Liver (tissue), 3 donors: ENCODE results near the gene BLTP2.
"Not testable (repeated sequence)": the region's sequence is repeated elsewhere in the genome, so short reads cannot be mapped to it uniquely, and the experiment has no call there.

ENCODE experiments used
- GABPA ChIP-seq, 2 donors: IDR thresholded peaks in 1 of 2; conservative IDR thresholded peaks in 1 of 2; 2 replicates each; pipeline ENCODE4 v1.6.1; 2016; ENCODE audit warnings: antibody characterized with exemption in 2 of 2, mild to moderate bottlenecking in 1 of 2, moderate library complexity in 1 of 2
- TAF1 ChIP-seq: conservative IDR thresholded peaks from 2 replicates; pipeline ENCODE4 v1.6.1; 2016; ENCODE audit warnings: antibody characterized with exemption, mild to moderate bottlenecking
- TF ChIP-seq, protein P1 (sequence below): fragments of 150-350 bp; IDR thresholded peaks from 2 replicates; pipeline ENCODE4 v1.5.1; 2017; ENCODE audit warnings: improper control_type of control experiment, low read depth, low read length; ENCODE audit not compliant: missing input control
- TF ChIP-seq, protein P2 (sequence below): IDR thresholded peaks from 2 replicates; pipeline ENCODE4 v1.6.1; 2016; ENCODE audit warnings: antibody characterized with exemption
- donor health status: healthy.
- donor health status: healthy.

DNA sequence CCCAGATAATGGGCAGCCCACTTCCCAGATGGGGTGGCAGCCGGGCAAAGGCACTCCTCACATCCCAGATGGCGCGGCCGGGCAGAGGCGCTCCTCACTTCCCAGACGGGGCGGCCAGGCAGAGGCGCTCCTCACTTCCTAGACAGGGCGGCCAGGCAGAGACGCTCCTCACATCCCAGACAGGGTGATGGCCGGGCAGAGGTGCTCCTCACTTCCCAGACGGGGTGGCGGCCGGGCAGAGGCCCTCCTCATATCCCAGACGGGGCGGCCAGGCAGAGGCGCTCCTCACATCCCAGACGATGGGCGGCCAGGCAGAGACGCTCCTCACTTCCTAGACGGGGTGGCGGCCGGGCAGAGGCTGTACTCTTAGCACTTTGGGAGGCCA lies 14.5 kb upstream of the BLTP2 start:
- TF ChIP-seq, protein P1, sequence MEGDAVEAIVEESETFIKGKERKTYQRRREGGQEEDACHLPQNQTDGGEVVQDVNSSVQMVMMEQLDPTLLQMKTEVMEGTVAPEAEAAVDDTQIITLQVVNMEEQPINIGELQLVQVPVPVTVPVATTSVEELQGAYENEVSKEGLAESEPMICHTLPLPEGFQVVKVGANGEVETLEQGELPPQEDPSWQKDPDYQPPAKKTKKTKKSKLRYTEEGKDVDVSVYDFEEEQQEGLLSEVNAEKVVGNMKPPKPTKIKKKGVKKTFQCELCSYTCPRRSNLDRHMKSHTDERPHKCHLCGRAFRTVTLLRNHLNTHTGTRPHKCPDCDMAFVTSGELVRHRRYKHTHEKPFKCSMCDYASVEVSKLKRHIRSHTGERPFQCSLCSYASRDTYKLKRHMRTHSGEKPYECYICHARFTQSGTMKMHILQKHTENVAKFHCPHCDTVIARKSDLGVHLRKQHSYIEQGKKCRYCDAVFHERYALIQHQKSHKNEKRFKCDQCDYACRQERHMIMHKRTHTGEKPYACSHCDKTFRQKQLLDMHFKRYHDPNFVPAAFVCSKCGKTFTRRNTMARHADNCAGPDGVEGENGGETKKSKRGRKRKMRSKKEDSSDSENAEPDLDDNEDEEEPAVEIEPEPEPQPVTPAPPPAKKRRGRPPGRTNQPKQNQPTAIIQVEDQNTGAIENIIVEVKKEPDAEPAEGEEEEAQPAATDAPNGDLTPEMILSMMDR: not testable (repeated sequence)
- TF ChIP-seq GABPA (IDR thresholded peaks at IDR 0.05 in 1 of 2, conservative IDR thresholded peaks at IDR 0.05 in 1 of 2); TAF1: not testable (repeated sequence)
- TF ChIP-seq, protein P2, sequence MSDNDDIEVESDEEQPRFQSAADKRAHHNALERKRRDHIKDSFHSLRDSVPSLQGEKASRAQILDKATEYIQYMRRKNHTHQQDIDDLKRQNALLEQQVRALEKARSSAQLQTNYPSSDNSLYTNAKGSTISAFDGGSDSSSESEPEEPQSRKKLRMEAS: not testable (repeated sequence)
